Measurements from ENCODE around the gene MBD3L4.
"Not testable (repeated sequence)": the region's sequence is repeated elsewhere in the genome, so short reads cannot be mapped to it uniquely, and the experiment has no call there.

Gene MBD3L4

GRCh38 chr19:7049021-7049420 lies 9.0 kb upstream of the MBD3L4 start, which contains the start of gene MBD3L2:
TSS of gene MBD3L2 (plus strand) at chr19:7049321. CDS start at chr19:7049374, 53 bp downstream.
- DNase-seq (ENCODE audit: low read depth in 2 of 2): not testable (repeated sequence)

- DNase-seq (ENCODE audit: low read depth in 2 of 2): not testable (repeated sequence)
Observed at GRCh38 chr19:7041563-7041962, 1.6 kb upstream of the MBD3L4 start.

DNA sequence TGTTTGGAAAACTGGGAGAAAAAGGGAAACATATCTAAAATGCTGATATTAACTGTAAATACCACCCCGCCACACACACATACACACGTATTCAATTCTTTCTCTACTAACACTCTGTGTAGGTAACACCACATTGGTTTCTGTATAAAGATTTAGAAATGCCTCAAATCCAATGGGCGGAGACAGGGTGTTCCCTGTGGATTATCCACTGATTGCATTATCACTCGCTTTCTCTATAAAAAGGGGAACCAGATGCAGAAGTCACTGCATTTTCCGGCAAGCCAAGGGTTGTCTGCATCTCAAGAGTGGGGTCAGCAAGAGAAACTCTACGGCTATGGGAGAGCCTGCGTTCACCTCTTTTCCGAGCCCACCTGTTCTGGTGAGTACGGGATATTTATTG lies 9.7 kb downstream of the MBD3L4 start, which contains the start of gene MBD3L5:
Gene MBD3L5, plus strand, starts transcription at position 301 of the 400 bp plus-strand sequence. Its CDS starts 34 bp downstream, at position 335.
- not testable (repeated sequence) for DNase-seq (ENCODE audit: low read depth in 2 of 2)

DNA sequence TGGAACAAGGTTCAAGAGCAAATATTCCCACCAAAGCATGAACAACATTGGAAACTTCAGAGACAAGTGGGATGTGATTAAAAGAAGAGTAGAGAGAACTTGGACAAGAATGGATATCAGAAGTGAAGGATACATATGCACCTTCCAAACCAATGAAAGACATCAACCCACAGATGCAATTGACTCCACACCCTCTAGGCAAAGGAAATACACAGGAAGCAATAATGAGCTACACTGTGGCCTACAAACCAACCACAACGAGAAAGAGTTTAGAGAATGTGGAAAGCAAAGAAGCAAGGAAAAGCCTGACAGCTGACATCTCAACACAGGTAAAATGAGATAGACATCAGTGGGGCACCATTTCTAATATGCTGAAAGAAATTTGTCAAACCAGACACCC lies 11.2 kb downstream of the MBD3L4 start:
- DNase-seq (ENCODE audit: low read depth in 2 of 2): not testable (repeated sequence)

DNA sequence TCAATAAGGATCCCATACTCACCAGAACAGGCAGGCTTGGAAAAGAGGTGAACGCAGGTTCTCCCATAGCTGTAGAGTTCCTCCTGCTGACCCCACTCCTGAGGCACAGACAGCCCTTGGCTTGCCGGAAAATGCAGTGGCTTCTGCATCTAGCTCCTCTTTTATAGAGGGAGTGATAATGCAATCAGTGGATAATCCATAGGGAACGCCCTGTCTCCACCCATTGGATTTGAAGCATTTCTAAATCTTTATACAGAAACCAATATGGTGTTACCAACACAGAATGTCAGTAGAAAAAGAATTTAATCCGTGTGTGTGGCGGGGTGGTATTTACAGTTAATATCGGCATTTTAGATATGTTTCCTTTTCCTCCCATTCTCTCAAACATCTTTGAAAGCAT lies 18.6 kb downstream of the MBD3L4 start, which contains the start of gene MBD3L2B:
Gene MBD3L2B, minus strand, starts transcription at position 101 of the 400 bp plus-strand sequence. Its CDS starts 34 bp downstream, at position 67.
- DNase-seq (ENCODE audit: low read depth in 2 of 2): not testable (repeated sequence)

DNA sequence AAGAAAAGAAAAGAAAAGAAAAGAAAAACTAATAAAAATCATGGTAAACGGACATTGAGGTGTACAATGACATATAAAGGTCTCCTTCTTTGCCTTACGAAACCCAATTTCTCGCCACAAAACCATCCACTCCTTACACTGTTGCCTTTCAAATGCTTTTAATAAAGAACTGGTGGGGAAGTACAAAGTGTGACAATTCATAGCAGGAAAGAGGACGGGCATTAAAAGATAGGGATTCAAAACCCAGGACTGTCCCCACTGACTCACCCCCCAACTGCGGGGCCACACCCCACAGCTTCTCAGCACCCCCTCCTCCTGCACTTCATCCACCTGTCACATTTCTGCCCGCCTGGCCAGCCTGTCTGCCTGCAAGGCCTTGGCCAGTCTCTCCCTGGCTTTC lies 21.2 kb downstream of the MBD3L4 start:
- DNase-seq (ENCODE audit: low read depth in 2 of 2): no peak

DNA sequence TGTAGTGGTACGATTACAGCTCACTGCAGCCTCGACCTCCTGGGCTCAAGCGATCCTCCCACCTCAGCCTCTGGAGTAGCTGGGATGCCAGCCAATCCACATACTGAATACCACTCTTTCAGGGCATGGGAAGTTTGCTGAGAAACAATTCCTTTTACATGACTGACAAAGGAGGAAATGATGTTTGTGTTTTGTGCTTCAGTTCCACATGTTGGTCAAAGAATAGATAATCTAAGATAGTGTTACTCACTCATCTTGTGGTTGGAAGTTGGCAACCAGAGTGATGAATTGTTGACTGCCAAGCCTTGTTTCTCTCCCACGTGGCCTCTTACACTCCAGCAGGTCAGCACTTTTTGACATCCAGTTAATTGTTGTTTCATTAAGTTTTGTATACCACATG lies 26.3 kb downstream of the MBD3L4 start:
- DNase-seq (ENCODE audit: low read depth in 2 of 2): no peak

DNA sequence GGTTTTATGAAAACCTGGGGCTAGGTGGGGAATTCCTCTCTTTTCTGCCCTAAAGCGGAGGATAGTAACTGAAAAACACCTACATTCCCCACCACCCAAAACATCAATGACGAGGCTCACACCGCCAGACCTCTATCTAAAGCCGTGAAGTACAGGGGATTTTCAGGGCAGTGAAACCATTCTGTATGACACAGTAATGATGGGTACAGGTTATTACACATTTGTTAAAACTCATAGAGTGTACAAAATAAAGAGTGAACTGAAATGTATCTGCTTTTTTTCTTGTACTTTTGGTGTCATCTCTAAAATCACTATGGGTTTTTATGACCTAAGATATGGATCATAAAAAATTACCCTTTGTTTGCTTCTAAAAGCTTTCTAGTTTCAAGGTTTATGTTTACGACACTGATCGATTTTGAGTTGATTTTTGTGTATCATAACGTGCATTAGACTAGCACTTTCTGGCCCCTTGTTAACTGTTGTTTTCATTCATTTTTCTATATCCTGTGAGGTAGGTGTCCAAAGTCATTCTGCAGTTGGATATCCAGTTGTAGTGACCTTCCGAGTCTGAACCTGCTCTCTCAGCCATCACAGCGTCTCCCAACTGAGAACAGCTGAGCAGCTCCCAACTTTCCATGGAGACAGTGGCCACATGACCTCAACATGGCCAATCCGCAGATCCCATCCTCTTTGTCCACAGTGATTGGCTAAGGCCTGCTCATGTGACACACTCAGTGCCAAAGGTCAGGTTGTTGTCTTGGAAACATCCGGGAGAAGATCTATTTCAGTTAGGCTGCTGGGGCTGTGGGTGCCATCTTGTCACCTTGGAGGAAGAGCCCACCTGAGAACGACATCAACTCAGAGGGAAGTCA lies 29.0 kb downstream of the MBD3L4 start:
- DNase-seq (ENCODE audit: low read depth in 2 of 2): no peak

GRCh38 chr19:7007859-7008258 lies 32.1 kb downstream of the MBD3L4 start:
- DNase-seq (ENCODE audit: low read depth in 2 of 2): no peak

- no peak for DNase-seq (ENCODE audit: low read depth in 2 of 2)
Observed at GRCh38 chr19:7006135-7006704, 33.8 kb downstream of the MBD3L4 start.

GRCh38 chr19:7004313-7004931 lies 35.6 kb downstream of the MBD3L4 start:
- DNase-seq (ENCODE audit: low read depth in 2 of 2): no peak

- DNase-seq (ENCODE audit: low read depth in 2 of 2): no peak
Observed at GRCh38 chr19:7000816-7001215, 39.2 kb downstream of the MBD3L4 start.

DNA sequence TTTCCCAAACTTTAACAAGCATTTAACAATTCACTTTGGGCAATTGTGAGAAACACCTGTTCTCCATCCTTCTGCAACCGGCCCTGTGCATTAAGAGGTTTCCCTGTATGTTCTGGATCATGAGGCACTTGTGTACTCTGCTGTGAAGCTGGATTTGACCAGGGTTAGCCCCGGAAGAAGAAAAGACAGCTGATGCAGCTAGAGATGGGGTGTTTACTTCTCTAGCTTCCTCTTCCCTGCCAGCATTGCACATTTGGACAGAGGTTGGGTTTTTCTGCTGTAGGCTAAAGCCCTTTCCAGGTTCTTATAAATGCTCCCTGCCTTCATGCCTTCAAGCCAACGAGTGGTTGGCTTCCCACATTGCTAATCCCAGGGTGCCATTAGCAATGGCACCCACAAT lies 39.6 kb downstream of the MBD3L4 start:
- no peak for DNase-seq (ENCODE audit: low read depth in 2 of 2)

- DNase-seq (ENCODE audit: low read depth in 2 of 2): no peak
Observed at GRCh38 chr19:6999933-7000332, 40.0 kb downstream of the MBD3L4 start.

DNA sequence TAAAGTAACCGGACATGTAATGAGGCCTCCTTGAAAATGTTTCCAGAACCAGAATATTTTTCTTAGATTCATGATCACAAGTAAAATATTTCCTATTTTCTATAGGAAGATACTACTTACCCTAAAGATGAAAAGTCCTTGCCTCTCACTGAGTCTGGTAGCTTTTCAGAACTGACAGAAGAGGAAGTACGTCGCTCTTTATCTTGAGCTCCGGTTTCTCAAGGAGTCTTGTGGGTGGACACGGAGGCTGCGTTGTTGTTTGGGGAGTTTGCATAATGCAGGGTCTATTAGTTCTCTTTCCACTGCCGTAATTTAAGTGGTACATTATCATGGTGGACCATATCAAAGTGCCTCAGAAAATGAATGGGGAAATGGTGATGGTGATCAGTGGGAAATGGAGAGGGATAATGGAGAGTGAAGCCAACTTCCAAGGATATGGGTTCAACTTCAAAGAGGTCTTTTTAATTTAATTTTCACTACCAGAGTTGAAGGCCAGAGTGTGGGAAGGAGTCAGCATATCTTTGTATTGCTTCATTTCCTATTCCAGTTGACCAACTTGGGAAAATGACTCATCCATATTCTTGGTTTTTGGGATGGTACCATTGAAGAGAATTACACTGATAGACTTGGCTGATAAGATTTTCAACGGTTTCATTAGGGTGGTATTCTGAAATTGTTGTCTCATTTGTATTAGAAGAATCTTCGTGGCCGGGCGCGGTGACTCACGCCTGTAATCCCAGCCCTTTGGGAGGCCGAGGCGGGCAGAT lies 42.1 kb downstream of the MBD3L4 start:
- DNase-seq (ENCODE audit: low read depth in 2 of 2): no peak

GRCh38 chr19:6996810-6997209 lies 43.2 kb downstream of the MBD3L4 start:
- DNase-seq (ENCODE audit: low read depth in 2 of 2): no peak

DNA sequence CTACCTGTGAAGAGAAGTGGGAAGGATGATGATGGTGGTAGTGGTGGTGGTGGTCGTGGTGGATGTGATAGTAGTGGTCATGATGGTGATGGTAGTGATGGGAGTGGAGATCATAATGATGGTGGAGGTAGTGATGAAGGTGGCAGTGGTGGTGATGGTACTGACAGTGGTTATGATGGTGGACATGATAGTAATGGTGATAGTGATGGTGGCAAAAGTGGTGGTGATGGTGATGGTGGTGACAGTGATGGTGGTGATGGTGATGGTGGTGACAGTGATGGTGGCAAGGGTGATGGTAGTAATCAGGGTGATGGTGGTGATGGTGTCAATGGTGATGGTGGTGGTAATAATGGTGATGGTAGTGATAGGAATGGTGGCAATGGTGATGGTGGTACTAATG lies 44.9 kb downstream of the MBD3L4 start:
- no peak for DNase-seq (ENCODE audit: low read depth in 2 of 2)

GRCh38 chr19:6988257-6988656 lies 51.7 kb downstream of the MBD3L4 start:
- no peak for DNase-seq (ENCODE audit: low read depth in 2 of 2)

- DNase-seq (ENCODE audit: low read depth in 2 of 2): no peak
Observed at GRCh38 chr19:6987850-6988249, 52.1 kb downstream of the MBD3L4 start.

All from stimulated activated CD8-positive, alpha-beta memory T cell treated with anti-CD3 and anti-CD28 coated beads, Interleukin-2, amount 100 ng/mL, for 48 hours (primary cell).